Kidney (tissue), 14 donors: Measurements from ENCODE around the gene P2RX7. TPM values are rescaled to one million over a fixed set of nuclear protein-coding genes. Genes with fewer than 3 reads are reported as not detected.
"Not testable (repeated sequence)": the region's sequence is repeated elsewhere in the genome, so short reads cannot be mapped to it uniquely, and the experiment has no call there.

ENCODE experiments used
- DNase-seq, 5 donors: peaks; one replicate each; pipeline ENCODE4 v3.0.0-alpha.2; 2013 to 2020
- FAIRE-seq: peaks from 2 replicates; lab custom pipeline; 2012; peaks lifted over from hg19 to GRCh38; lab: Jason Lieb, UNC
- H3K27ac ChIP-seq, 2 donors: one replicate each; pipeline ENCODE4 v1.7.0; 2013; ENCODE audit warnings: low read depth in 2 of 2, low read length in 2 of 2, inconsistent platforms in 1 of 2
- H3K27me3 ChIP-seq: one replicate; pipeline ENCODE4 v1.7.1; 2013; ENCODE audit warnings: low read length, inconsistent platforms; ENCODE audit not compliant: control insufficient read depth, insufficient read depth
- H3K36me3 ChIP-seq, 3 donors: one replicate each; pipeline versions ENCODE4 v1.7.0 to v1.7.1; 2013; ENCODE audit warnings: low read length in 3 of 3, control low read depth in 1 of 3, inconsistent platforms in 1 of 3; ENCODE audit not compliant: insufficient read depth in 3 of 3, control insufficient read depth in 2 of 3
- H3K4me1 ChIP-seq, 3 donors: one replicate each; pipeline versions ENCODE4 v1.7.0 to v1.7.1; 2013; ENCODE audit warnings: low read length in 3 of 3, inconsistent platforms in 1 of 3, low read depth in 1 of 3; ENCODE audit not compliant: control insufficient read depth in 2 of 3, insufficient read depth in 2 of 3
- H3K4me3 ChIP-seq, 3 donors: one replicate each; pipeline versions ENCODE4 v1.7.0 to v1.8.1; 2013; ENCODE audit warnings: low read length in 3 of 3, control low read depth in 1 of 3, inconsistent platforms in 1 of 3
- H3K9ac ChIP-seq, 3 donors: one replicate each; pipeline versions ENCODE4 v1.7.0 to v1.7.1; 2013; ENCODE audit warnings: low read length in 3 of 3, control low read depth in 1 of 3, inconsistent platforms in 1 of 3
- H3K9me3 ChIP-seq, 3 donors: one replicate each; pipeline versions ENCODE4 v1.7.0 to v1.7.1; 2013; ENCODE audit warnings: low read length in 3 of 3, control low read depth in 1 of 3, inconsistent platforms in 1 of 3; ENCODE audit not compliant: control insufficient read depth in 2 of 3, insufficient read depth in 1 of 3
- intact Hi-C: fragments of 100-400 bp; cut with DNase I; formaldehyde crosslinking; loops from one replicate; pipeline ENCODE4 v1.11.1; 2022
- polyA plus RNA-seq: library from polyadenylated mRNA; stranded (reverse); fragments of 350-450 nt; fragmentation: Illumina TruSeq; extraction: RNeasy Lipid Tissue Mini Kit (QIAGEN cat#74804); gene quantifications from one replicate; pipeline ENCODE4 v1.2.3, GENCODE V29; 2014; ENCODE audit warnings: low read depth, low replicate concordance; ENCODE audit not compliant: insufficient read depth
- total RNA-seq: library from RNA; stranded (reverse); fragmentation: NEBNext Ultra II Directional; extraction: Animal tissue kit (Norgen Biotek cat#: 25700); gene quantifications from one replicate; pipeline ENCODE4 v1.2.1, GENCODE V29; 2021
- TF ChIP-seq, protein P1 (sequence below): IDR thresholded peaks from 3 replicates; pipeline ENCODE4 v1.5.1; 2012; ENCODE audit warnings: mild to moderate bottlenecking, moderate library complexity, borderline replicate concordance; ENCODE audit not compliant: insufficient read depth; ENCODE audit errors: extremely low read depth
- donor health status: control.
- donor health status: control.
- donor health status: control.
- donor health status: control.
- donor health status: control.
- donor health status: DM: yes; HTN: yes; CAD: no.
- donor health status: Normal renal cell carcinoma (clear cell type).

The P2RX7 gene
- total and polyA plus RNA-seq, 2 donors from 2014 or later, result 0.45 to 3.5 TPM

DNA sequence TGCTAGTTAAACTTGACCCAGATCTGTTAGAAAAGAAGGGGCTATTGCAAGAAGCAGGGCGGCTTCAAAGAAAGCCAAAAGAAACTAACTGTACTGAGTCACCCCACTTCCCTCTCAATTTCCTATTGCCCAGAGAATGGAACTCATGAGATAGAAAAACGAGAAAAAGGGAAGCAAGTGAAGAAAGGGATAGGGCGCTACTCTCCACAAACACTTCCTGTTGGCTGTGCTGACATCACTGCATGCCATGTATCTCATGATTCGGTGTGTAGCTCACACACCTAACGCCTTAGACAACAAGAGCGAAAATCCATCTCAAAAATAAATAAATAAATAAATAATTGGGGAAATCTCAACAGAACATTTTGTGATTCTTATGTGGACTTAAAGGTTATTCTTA, 64.2 kb downstream of the P2RX7 start:
- no peak overlapping the region for H3K27ac ChIP-seq
- no peaks in the 10 kb centered on the region for H3K36me3 ChIP-seq
- intact Hi-C loops, result no loop called here
- H3K4me1 ChIP-seq, result no peaks in the 10 kb centered on the region
- H3K9ac ChIP-seq, result no peak overlapping the region
- H3K4me3 ChIP-seq, result no peak overlapping the region
- no peaks in the 10 kb centered on the region for H3K27me3 ChIP-seq
- FAIRE-seq, result no peak
- DNase-seq, result peak in 1 of 5 donors; percentile 16
- TF ChIP-seq, protein P1, sequence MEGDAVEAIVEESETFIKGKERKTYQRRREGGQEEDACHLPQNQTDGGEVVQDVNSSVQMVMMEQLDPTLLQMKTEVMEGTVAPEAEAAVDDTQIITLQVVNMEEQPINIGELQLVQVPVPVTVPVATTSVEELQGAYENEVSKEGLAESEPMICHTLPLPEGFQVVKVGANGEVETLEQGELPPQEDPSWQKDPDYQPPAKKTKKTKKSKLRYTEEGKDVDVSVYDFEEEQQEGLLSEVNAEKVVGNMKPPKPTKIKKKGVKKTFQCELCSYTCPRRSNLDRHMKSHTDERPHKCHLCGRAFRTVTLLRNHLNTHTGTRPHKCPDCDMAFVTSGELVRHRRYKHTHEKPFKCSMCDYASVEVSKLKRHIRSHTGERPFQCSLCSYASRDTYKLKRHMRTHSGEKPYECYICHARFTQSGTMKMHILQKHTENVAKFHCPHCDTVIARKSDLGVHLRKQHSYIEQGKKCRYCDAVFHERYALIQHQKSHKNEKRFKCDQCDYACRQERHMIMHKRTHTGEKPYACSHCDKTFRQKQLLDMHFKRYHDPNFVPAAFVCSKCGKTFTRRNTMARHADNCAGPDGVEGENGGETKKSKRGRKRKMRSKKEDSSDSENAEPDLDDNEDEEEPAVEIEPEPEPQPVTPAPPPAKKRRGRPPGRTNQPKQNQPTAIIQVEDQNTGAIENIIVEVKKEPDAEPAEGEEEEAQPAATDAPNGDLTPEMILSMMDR, result no peak
- no peaks in the 10 kb centered on the region for H3K9me3 ChIP-seq

DNA sequence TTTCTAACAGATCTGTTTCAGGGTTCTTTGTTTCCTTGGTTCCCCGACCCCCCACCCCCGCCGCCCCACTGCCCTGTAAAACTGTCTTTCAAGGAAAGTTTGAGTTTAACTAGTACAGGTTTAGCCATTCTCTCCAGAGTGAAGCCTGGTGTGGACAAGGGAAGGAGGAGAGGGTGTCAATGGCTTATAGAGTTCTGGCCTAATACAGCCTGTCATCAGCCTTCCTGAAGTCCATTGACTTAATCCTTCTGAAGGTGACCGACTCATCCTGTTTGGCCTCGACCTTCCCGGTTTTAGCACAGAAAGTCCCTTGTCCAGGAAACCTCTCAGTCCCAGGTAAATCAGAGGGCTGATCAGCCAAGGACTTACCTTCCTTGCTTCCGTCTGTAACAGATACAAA, 66.3 kb downstream of the P2RX7 start:
- TF ChIP-seq, protein P1, result no peak
- DNase-seq, result no peak
- Histone ChIP-seq H3K9ac (no peak overlapping the region), H3K4me3 (no peak overlapping the region), H3K9me3 (no peaks in the 10 kb centered on the region), H3K36me3 (no peaks in the 10 kb centered on the region), H3K27ac (no peak overlapping the region), H3K4me1 (no peaks in the 10 kb centered on the region), H3K27me3 (no peaks in the 10 kb centered on the region)
- no peak for FAIRE-seq
- intact Hi-C loops, result no loop called here

DNA sequence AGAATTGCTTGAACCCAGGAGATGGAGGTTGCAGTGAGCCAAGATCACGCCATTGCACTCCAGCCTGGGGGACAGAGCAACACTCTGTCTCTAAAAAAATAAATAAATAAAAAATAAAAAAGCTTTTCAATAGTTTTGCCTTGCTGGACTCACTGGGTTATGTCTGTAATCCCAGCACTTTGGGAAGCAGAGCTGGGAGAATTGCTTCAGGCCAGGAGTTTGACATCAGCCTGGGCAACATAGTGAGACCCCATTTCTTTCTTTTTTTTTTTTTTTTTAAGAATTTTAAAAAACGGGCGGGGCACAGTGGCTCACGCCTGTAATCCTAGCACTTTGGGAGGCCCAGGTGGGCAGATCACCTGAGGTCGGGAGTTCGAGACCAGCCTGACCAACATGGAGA, 68.5 kb downstream of the P2RX7 start:
- H3K36me3 ChIP-seq, intact Hi-C loops, FAIRE-seq, H3K4me3 ChIP-seq, DNase-seq, H3K9me3 ChIP-seq, H3K27ac ChIP-seq, H3K27me3 ChIP-seq, H3K9ac ChIP-seq, H3K4me1 ChIP-seq: not testable (repeated sequence)

DNA sequence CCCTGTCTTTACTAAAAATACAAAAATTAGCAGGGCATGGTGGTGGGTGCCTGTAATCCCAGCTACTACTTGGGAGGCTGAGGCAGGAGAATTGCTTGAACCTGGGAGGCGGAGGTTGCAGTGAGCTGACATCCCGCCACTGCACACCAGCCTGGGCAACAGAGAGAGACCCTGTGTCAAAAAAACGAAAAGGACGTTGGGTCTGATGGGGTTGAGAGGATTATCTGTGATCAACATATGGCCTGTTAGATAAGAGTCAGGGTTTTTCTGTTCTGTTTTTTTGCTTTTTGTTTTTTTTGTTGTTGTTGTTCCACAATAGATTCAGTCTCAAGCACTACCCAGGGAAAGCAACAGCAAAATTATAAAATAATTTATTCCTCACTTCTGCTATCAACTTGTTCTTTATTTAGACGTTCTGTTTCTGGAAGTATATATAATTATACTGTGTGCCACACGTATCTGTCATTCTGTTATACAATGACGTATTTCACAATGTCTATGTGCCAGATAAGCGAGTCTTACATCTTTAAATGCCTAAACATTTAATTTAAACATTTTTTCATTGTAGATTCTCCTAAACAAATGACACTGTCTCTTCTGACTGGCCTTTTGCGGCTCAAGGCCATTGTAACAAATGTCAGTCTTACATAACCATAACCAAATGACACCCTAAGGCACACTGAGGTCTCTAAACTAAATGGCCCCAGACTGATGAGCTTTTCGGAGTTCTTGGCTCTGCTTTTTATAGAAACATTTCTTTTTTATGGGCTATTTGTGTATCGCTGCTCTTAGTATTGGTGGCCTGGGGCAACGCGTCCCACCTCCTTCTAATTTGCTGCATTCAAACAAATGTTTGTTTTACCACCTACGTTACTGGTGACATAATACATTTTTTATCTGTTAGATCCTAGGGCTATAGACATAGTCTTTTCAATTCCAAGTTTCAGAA, 70.0 kb downstream of the P2RX7 start:
- Histone ChIP-seq H3K4me1 (no peaks in the 10 kb centered on the region), H3K9me3 (no peaks in the 10 kb centered on the region), H3K9ac (no peak overlapping the region), H3K4me3 (no peak overlapping the region), H3K27ac (no peak overlapping the region), H3K36me3 (no peaks in the 10 kb centered on the region), H3K27me3 (no peaks in the 10 kb centered on the region)
- FAIRE-seq, result no peak
- intact Hi-C loops, result no loop called here
- TF ChIP-seq, protein P1, result no peak
- DNase-seq, result no peak
